OCI-LY1 (cell line): ENCODE measurements around the gene DENND5A.

Experiments
- H2AFZ ChIP-seq: fragments of 200-600 bp; sonication (generic), shearing (Covaris generic); 2 replicates; pipeline ENCODE4 v1.6.0; 2014; ENCODE audit warnings: antibody characterized with exemption, mild to moderate bottlenecking, low read length
- H3F3A ChIP-seq: fragments of 200-600 bp; sonication (generic), shearing (Covaris generic); 2 replicates; pipeline ENCODE4 v1.6.0; 2014; ENCODE audit warnings: mild to moderate bottlenecking, antibody characterized with exemption, low read length, moderate library complexity; ENCODE audit not compliant: insufficient read depth
- H3K27ac ChIP-seq: fragments of 200-600 bp; sonication (generic); 2 replicates; pipeline ENCODE4 v1.5.1; 2014; ENCODE audit warnings: low read length, mixed run types, mild to moderate bottlenecking, low read depth; ENCODE audit not compliant: poor library complexity, severe bottlenecking
- H3K27me3 ChIP-seq: fragments of 200-600 bp; sonication (generic); 2 replicates; pipeline ENCODE4 v1.6.0; 2014; ENCODE audit warnings: antibody characterized with exemption, mild to moderate bottlenecking, low read length, moderate library complexity; ENCODE audit not compliant: insufficient read depth
- H3K36me3 ChIP-seq: fragments of 200-600 bp; sonication (generic); 2 replicates; pipeline ENCODE4 v1.6.1; 2014; ENCODE audit warnings: mild to moderate bottlenecking, antibody characterized with exemption, low read length, moderate library complexity, mixed read lengths; ENCODE audit not compliant: insufficient read depth
- H3K4me1 ChIP-seq: fragments of 200-600 bp; sonication (generic); 2 replicates; pipeline ENCODE4 v1.5.1; 2014; ENCODE audit warnings: mild to moderate bottlenecking, low read length, moderate library complexity; ENCODE audit not compliant: insufficient read depth, severe bottlenecking
- H3K4me2 ChIP-seq: fragments of 200-600 bp; sonication (generic), shearing (Covaris generic); 2 replicates; pipeline ENCODE4 v1.6.1; 2014; ENCODE audit warnings: low read length
- H3K4me3 ChIP-seq: fragments of 200-600 bp; sonication (generic); 2 replicates; pipeline ENCODE4 v1.5.1; 2014; ENCODE audit warnings: low read length, low read depth, mild to moderate bottlenecking, mixed read lengths; ENCODE audit not compliant: poor library complexity, severe bottlenecking
- H3K79me2 ChIP-seq: fragments of 200-600 bp; shearing (Covaris generic); 2 replicates; pipeline ENCODE4 v1.6.1; 2016; ENCODE audit warnings: mixed run types, low read length, mixed read lengths; ENCODE audit not compliant: insufficient read depth
- H3K9ac ChIP-seq: fragments of 200-600 bp; sonication (generic), shearing (Covaris generic); 2 replicates; pipeline ENCODE4 v1.6.1; 2014; ENCODE audit warnings: mild to moderate bottlenecking, low read length, mixed read lengths
- H3K9me2 ChIP-seq: fragments of 200-600 bp; sonication (generic), shearing (Covaris generic); 2 replicates; pipeline ENCODE4 v1.6.1; 2014; ENCODE audit warnings: low read depth, mild to moderate bottlenecking, low read length, mixed read lengths
- H3K9me3 ChIP-seq: fragments of 200-600 bp; shearing (Covaris generic); 2 replicates; pipeline ENCODE4 v1.6.1; 2014; ENCODE audit warnings: low read length, mixed read lengths
- H4K20me1 ChIP-seq: fragments of 200-600 bp; sonication (generic), shearing (Covaris generic); 2 replicates; pipeline ENCODE4 v1.6.0; 2016; ENCODE audit warnings: mild to moderate bottlenecking, low read length; ENCODE audit not compliant: insufficient read depth
- EZH2 ChIP-seq: fragments of 200-600 bp; sonication (generic), shearing (Covaris generic); IDR thresholded peaks from 2 replicates; pipeline ENCODE4 v1.8.0; 2017; ENCODE audit warnings: borderline replicate concordance, mixed run types, mild to moderate bottlenecking, antibody characterized with exemption, low read length, moderate library complexity, mixed read lengths
- TF ChIP-seq, protein P1 (sequence below): fragments of 200-600 bp; sonication (generic), shearing (Covaris generic); IDR thresholded peaks from 2 replicates; pipeline ENCODE4 v1.5.1; 2017; ENCODE audit warnings: mild to moderate bottlenecking, antibody characterized with exemption, low read length, moderate library complexity, mixed read lengths

Gene DENND5A

DNA sequence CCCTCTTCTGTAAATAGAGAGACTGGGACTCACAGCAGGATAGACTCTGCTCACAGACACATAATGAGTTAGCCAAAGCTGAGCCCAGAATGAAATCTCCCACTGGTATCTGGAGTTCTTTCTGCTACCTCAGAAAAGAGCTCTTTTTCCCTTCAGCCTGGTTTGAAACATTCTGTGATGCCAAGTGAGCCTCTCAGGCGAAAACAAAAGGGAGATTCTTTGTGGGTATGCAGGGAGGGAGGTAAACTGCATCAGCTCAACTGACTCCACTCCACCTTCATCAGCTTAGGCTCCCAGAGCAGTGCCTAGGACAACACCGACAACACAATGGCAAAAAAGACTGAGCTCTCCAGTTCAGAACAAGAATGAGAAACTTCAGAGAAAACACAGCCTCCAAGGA is 118.7 kb downstream of the DENND5A start:
- Histone ChIP-seq H2AFZ (no peak overlapping the region), H3K4me3 (no peak overlapping the region), H3K9ac (no peak overlapping the region), H3K27me3 (no peaks in the 10 kb centered on the region), H3K79me2 (no peaks in the 10 kb centered on the region), H3K4me2 (no peak overlapping the region), H3K36me3 (peaks cover 3% of the 10 kb centered on the region; the same call in 1 of the 2 replicates), H3F3A (no peaks in the 10 kb centered on the region), H3K4me1 (no peaks in the 10 kb centered on the region), H3K9me2 (no peaks in the 10 kb centered on the region), H3K27ac (no peak overlapping the region), H4K20me1 (no peaks in the 10 kb centered on the region), H3K9me3 (no peaks in the 10 kb centered on the region)
- TF ChIP-seq, protein P1, sequence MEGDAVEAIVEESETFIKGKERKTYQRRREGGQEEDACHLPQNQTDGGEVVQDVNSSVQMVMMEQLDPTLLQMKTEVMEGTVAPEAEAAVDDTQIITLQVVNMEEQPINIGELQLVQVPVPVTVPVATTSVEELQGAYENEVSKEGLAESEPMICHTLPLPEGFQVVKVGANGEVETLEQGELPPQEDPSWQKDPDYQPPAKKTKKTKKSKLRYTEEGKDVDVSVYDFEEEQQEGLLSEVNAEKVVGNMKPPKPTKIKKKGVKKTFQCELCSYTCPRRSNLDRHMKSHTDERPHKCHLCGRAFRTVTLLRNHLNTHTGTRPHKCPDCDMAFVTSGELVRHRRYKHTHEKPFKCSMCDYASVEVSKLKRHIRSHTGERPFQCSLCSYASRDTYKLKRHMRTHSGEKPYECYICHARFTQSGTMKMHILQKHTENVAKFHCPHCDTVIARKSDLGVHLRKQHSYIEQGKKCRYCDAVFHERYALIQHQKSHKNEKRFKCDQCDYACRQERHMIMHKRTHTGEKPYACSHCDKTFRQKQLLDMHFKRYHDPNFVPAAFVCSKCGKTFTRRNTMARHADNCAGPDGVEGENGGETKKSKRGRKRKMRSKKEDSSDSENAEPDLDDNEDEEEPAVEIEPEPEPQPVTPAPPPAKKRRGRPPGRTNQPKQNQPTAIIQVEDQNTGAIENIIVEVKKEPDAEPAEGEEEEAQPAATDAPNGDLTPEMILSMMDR, result no peak

GRCh38 chr11:9145283-9145682 is 119.9 kb downstream of the DENND5A start:
- Histone ChIP-seq H4K20me1 (no peaks in the 10 kb centered on the region), H3K36me3 (peaks cover 3% of the 10 kb centered on the region; the same call in 1 of the 2 replicates), H3K9ac (no peak overlapping the region), H2AFZ (no peak overlapping the region), H3F3A (no peaks in the 10 kb centered on the region), H3K4me3 (no peak overlapping the region), H3K4me1 (no peaks in the 10 kb centered on the region), H3K27ac (no peak overlapping the region), H3K79me2 (no peaks in the 10 kb centered on the region), H3K27me3 (no peaks in the 10 kb centered on the region), H3K4me2 (no peak overlapping the region), H3K9me2 (no peaks in the 10 kb centered on the region), H3K9me3 (no peaks in the 10 kb centered on the region)
- TF ChIP-seq EZH2, result no peak
- TF ChIP-seq, protein P1, result no peak

DNA sequence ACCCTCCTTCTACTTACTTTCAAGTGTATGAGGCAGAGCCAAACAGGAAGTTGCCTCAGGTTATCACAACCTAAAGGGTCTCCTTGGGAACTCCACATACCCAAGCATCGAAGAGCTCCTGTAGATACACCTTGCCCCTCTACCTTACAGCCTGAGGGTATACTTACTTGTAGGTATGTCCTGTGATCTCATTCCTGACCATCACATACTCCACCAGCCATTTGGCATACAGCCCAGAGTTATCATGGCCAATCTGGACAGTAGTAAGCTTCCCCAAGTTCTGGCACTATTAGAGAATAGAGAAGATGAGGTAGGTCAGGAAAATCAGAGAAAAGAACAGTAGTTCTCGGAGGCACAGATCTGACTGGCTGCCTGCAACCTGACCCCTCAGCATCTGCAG is 120.3 kb downstream of the DENND5A start:
- Histone ChIP-seq H3K9ac (no peak overlapping the region), H3K36me3 (peaks cover 3% of the 10 kb centered on the region; the same call in 1 of the 2 replicates), H3K9me3 (no peaks in the 10 kb centered on the region), H3K4me2 (no peak overlapping the region), H3K27me3 (no peaks in the 10 kb centered on the region), H4K20me1 (no peaks in the 10 kb centered on the region), H3K4me3 (no peak overlapping the region), H3F3A (no peaks in the 10 kb centered on the region), H2AFZ (no peak overlapping the region), H3K27ac (no peak overlapping the region), H3K9me2 (no peaks in the 10 kb centered on the region), H3K79me2 (no peaks in the 10 kb centered on the region), H3K4me1 (no peaks in the 10 kb centered on the region)
- TF ChIP-seq, protein P1, result no peak
